ENCODE data around the gene SYT8. TPM values are rescaled to one million over a fixed set of nuclear protein-coding genes. Genes with fewer than 3 reads are reported as not detected.

Gene SYT8
- total and polyA plus RNA-seq, 2 of the 8 experiments (the other 6 are each of a cell fraction or from before 2014, with no cell fraction given), result not detected

GRCh38 chr11:1825785-1826451, 8.9 kb upstream of the SYT8 start (continued):
- TF ChIP-seq CTCF (IDR thresholded peaks at IDR 0.05; ENCODE audit: control extremely low read depth in 1 of 3, insufficient read depth in 1 of 3, low read depth in 1 of 3, low read length in 3 of 3) (no peak), POLR2A (IDR thresholded peaks at IDR 0.05; ENCODE audit: control extremely low read depth in 1 of 2, low read depth in 2 of 2, low read length in 2 of 2) (no peak), SP4 (IDR thresholded peaks at IDR 0.05; ENCODE audit: low read length) (no peak)
